GM18867 (cell line): ENCODE results near the gene ADAM23.
A peak's percentile ranks its signal among the peaks of the same experiment; 100 is the strongest.

ENCODE experiments used
- ATAC-seq: cut with Tn5 transposase; IDR thresholded peaks from one replicate; pipeline ENCODE4 v1.9.1; 2021; ENCODE audit warnings: mild to moderate bottlenecking, moderate library complexity; ENCODE audit not compliant: unreplicated experiment

The ADAM23 gene

DNA sequence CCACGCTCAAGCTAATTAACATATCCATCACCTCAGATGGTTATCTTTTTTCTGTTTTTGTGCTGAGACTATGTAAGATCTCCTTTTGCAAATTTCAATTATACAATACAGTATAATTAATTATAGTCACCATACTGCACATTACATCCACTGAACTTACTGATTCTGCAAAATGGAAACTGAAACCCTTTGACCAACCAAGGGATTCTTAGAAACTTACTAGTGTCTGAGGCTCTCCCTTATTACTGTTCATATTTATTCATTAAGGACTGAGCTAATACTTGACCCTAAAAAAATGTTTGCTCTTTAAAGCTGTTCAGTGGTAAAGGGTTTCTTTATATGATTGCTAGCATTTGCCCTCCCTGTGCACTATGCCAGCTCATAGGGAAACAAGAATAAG is 50.7 kb downstream of the ADAM23 start:
- peak; percentile 67 for ATAC-seq

DNA sequence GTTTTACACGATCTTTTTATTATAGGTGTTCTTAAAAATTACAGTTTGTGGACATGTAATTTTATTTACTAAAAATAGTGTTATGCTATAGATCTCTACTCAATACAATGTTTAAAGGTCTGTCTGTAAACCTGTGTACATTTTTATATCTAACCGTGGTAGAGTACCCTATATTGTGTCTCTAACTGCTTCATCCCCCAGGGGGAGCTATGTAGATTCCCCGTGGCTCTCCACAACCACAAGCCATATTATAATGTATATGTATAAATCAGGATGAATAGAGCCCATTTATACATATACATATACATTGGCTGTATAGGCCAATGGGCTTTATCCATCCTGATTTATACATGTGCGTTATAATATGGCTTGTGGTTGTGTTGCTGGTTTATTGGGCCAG is 59.4 kb downstream of the ADAM23 start:
- ATAC-seq = no peak

DNA sequence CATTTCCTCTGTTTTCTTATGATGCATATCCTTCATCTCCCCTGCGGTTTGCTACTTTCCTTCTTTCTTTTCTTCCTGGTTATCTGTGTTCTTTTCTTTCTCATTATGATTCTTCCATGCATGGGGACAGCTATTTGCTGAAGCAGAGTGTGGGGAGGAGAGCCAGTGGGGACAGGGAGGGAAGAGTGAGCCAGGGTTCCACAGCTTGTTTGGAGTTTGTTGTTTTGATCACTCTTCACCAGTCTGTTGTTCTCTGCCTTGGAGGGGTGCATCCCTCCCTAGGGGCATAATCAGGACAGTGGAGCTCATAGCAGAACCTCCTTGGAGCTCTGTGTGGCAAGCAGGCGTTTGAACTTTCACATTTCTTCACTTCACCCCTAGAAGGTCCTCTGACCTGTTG is 68.0 kb downstream of the ADAM23 start:
- no peak for ATAC-seq

DNA sequence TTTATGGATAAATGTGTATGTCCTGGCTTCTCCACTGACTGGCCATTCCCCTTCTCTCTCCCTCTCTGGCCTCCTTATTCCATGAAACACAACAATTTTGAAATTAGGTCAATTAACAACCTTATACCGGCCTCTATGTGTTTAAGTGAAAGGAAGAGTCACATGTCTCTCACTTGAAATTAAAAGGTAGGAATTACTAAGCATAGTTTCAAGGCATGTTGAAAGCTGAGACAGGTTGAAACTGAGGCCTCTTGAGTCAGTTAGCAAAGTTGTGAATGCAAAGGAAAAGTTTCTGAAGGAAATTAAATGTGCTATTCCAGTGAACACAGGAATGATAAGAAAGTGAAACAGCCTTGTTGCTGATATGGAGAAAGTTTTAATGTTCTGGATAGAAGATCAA is 69.7 kb downstream of the ADAM23 start:
- ATAC-seq = no peak

DNA sequence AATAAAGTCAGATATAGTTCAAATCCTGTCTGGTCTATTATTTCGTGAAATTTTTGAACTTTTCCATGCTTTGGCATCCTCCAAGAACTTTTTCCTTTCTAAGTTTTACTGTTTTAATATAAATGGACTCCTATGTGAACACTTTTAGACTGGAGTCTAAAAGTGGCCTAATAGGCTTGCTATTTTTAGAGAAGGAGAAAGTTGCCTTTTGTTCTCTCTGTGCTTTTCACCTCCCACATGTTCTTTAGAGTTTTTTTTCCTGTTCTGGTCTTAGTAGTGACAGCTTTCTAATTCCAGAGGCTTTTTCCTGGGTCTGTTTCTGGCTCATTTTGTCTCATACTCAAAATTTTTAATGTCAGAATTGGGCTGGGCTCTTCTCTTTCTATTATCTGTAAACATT is 72.2 kb downstream of the ADAM23 start:
- ATAC-seq = no peak

DNA sequence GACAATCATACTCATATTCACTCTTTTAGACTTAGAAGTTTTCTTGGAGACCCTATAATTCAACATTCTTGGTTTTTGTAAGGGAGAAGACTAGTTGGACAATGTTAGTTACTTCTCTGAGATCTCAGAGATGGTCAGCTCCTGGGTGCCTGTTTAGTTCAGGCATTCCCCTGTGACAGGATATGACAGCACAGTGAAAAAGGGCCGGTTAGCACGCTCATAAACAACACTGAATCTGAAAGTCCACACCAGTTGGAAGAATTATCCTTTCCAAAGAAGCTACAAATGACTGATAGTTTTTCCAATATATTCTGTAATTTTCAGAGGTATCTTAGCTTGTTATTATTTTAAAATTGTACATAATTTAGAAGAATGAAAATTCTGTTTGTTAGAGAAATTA is 75.7 kb downstream of the ADAM23 start:
- ATAC-seq = peak; percentile 79

DNA sequence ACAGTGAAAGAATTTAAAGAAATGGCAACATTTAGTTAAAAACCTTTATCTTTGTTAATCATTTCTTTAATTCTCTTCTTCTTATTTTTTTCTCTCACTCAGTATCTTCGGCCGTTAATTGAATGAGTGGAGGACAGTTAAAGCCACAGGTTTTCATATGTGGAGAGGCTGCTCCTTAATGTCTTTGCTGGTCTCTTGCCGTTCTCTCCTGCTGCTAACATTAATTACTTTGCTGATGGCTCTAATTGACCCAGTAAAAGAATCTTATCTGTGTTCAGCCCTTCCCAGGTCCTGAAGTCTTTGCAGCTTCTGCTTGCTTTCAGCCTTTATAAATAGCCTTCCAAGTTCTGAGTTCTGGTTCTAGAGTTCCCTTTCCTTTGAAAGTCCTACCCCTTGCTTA is 77.1 kb downstream of the ADAM23 start:
- ATAC-seq = no peak

DNA sequence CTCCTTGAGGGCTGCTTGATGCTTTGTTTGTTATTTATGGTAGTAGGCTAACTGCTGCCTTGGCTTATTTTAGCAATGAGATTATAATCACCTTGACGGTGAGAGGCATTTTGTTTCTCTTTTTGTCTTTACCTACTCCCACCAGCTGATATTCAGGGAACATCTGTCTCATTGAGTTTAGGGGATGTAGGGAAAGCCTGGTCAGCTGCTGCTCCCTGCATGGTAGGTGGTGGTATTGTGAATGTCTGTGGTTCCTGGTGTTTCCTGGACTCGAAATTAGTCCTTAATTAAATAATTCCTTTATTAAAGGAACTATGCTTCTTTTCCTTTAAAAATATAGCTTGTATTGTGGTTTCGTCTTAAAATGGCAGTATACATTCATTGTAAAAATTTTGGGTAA is 77.8 kb downstream of the ADAM23 start:
- no peak for ATAC-seq

DNA sequence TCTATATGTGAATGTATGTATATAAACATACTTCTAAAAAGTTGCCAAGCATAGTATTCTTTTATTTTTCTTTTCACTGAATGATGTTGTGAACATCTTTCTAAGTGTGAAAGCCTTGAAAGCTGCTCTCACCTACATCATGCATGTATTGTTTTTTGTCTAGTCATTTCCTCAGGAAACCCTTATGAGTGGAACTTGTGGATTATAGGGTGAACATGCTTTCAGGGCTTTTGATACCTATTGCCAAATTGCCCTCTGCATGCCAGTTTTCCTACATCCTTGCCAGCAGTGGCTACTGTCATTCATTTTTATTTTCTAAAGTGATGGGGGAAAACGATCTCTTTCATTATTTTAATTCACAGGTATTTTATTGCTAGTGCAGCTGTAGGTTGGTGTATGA is 78.3 kb downstream of the ADAM23 start:
- peak; percentile 35 for ATAC-seq

DNA sequence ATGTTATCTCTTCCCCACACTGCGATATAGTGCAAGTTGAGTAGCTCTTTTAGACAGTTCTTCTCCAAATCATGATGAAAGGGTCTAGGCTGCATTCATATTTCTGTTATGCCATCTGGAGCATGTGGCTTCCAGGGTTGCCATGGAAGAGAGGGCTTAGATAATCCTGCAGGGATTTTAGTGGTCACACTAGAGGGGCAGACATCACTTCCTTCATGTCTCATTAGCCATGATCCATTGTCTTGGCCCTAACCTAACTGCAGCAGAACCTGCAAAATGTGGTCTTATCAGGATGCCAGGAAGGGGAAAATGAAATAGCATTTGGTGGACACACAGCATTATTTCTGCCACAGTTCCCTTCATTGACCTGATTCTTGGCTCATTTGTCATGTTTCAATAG is 83.1 kb downstream of the ADAM23 start:
- no peak for ATAC-seq

DNA sequence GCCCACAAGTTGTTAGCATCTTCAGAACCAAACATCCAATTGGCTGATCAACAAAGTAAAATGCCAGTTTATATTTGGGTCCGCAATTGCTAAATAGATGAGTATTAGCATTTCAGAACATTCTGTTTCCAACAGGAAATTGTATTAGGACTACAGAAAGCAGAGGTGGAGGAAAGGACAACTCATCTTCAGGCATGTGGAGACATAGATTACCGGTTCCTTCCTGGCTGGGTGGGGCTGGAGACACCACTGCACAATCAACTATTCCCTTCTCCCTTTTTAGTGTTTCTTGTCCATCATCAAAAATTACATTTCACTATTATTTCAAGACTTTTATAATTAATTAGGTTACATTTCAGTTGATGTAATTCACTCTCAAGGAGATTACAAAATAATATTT is 83.8 kb downstream of the ADAM23 start:
- no peak for ATAC-seq

DNA sequence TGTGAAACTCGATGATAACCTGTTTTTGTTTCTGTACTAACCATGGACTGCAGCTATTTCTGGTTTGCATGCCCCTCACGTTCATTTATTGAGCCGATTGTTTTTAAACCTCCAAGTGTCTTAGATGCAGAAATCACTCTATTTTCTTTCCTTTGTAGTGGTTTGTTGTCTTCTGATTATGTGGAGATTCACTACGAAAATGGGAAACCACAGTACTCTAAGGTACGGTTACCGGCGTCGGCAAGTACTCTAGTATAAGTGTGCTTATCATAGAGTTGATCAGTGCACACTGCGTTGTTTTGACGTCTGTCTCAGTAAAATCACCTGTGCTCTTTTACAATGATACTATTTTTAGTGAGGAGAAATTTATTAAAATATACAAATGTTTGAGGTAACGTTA is 87.4 kb downstream of the ADAM23 start:
- no peak for ATAC-seq

DNA sequence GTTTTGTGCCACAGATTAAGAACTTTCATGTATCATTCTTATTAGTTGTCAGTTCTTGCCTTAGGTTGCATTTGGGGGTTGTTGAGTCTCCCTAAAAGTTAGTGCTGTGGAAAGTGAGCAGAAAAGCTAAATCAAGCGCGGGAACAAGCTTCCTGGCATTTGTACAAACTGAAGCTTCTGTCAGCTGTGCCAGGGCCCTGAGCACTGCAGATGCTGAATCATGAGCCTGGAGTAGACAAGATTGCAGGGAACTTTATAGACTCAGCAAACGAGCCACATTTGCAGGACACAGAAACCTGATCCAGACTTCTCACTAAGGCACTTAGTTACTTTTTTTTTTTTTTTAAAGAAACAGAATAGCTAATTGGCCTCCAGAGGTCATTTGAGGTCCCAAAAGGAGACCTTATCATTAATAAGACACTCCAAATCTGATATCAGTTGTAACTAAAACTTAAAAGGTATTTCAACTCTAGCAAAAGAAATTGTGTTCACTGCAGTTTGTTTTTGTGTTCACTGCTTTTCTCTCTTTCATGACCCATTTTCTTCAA is 88.7 kb downstream of the ADAM23 start:
- no peak for ATAC-seq

DNA sequence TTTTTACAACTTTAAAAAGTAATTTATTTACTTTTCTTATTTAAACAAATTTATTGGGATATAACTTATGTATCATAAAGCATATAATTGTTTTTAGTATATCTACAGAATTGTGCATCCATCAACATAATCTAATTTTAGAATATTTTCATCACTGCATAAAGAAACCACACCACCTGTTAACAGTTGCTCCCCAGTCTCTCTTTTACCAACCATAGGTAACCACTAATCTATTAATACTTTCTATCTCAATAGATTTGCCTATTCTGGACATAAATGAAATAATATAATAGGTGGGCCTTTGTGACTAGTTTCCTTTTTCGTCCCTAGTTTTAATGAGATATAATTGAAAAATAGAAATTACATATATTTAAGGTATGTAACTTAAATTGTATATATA is 90.6 kb downstream of the ADAM23 start:
- peak; percentile 70 for ATAC-seq

DNA sequence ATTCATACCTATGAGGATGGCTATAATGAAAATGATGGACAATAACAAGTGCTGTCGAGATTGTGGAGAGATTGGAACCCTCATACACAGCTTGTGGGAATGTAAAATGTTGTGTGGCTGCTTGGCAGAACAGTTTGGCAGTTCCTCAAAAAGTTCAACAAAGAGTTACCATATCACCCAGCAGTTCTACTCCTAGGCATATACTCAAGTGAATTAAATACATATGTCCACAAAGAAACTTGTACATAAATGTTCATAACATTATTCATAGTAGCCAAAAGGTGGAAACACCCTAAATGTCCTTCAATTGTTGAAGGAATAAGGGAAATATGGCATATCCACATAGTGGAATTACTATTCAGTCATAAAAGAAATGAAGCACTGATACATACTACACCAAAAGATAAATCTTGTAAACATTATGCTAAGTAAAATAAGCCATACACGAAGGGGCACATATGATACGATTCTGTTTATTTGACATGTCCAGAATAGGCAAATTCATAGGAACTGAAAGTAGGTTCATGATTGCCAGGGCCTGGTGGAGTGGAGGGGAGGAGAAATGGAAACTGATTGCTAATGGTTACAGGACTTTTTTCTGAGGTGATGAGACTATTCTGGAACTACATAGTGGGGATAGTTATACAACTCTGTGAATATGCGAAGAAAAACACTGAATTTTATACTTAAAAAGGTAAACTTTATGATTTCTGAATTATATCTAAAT is 92.1 kb downstream of the ADAM23 start:
- peak; percentile 72 for ATAC-seq

DNA sequence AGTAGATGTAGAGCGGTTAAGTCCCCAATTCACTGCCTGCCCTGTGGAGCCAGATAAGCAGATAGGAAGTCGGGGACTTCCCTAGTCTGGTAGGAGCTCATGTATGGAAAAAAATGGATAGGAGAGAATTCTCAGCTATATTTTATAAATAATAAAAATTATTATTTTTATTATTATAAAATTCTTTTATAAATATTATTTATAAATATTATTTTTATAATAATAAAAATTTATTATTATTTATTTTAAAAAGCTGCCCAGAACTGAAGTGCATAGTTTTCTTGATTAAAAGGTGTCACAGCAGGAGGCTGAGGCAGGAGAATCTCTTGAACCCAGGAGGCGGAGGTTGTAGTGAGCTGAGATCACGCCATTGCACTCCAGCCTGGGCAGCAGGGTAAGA is 97.4 kb downstream of the ADAM23 start:
- no peak for ATAC-seq

DNA sequence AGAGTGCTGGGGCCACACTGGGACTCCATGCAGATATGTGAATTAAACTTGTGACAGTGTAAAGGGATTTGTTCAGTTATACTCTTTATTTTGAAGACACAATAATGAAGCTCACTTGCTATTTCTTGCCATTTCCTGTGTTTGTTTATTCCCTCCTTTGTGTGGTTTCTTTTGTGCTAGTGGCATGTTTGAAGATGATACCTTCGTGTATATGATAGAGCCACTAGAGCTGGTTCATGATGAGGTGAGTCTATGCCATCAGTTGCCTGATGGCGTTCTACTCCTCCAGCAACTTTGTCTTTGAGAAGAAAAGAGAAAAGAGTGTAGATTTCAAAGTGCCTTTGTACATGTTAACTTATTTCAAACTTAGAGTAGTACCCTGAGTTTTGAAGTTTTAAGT is 99.7 kb downstream of the ADAM23 start:
- ATAC-seq = no peak

DNA sequence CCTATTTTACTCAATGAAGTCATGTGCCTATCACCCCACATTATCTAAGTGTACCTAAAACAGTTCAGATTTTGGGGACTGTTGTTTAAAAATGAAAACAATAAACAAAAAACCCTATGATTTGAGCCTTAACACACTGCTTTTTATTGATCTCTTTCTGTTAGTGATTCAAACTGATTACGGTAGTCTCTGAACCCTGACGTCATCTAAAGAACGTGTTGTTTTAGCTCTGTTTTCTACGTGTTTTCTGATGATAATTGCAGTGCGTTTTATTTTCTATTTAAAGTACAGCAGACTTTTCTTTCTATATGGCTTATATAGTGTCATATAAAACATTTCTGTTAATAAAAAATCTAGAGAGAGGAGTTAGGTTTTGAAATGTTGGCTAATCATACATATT is 105.1 kb downstream of the ADAM23 start:
- ATAC-seq = no peak

DNA sequence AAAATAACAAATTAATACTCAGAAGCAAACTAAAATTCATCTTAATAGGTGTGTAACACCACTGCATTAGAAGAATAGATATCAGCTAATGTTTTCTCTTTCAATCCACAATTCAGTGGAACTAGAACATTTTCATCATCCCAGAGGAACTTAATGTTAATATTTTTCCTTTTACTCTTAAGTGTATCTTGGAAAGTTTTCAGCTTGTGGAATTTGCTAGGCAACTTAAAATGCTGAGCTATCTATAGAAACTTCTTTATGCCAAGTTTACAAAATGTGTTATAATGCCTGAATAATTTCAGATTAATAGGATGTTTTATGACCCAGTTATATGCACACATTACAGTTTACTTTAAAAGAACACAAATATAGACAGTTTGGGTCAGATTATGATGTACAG is 112.4 kb downstream of the ADAM23 start:
- ATAC-seq = no peak

DNA sequence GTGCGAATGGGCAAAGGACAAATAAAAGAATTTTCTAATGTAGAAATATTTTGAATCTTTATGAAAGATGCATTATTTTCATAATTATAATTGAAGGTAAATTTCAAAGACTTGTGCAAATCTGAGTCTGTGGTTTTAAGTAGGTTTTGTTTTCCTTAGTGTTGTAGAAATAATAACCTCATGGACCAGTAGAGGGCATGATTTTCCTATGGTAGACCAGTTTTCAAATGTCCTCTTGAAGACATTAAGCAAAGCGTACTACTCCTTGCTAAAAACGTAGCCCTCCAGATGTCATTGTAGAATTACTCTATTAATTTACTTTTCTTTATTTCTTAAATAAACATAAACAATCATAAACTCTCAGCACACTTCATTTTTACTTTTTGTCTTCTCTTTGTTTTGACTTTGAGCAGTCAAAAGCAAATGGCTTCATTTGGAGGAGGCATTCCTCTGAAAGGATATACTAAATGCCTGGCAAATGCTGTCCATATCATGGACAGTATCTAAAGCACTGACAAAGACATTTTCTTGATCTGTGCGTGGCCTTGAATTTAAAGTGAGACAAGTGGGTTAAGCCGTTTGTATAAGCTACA is 113.1 kb downstream of the ADAM23 start:
- ATAC-seq = peak; percentile 66

DNA sequence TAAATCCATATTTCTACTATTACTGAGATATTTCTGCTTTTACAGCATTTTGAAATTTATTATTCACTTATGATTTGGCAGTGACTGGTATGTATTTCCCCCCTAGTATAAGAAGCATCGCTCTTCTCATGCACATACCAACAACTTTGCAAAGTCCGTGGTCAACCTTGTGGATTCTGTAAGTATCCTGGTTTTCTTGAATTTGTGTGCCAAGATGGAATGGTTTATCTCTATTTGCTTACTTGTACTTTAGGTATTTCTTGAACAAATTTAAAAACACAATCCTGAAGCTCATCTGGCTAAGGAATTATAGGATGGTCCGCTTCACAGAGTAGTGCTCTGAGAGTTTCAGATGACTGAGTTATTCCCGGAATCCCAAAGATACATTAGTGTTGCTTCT is 114.0 kb downstream of the ADAM23 start:
- no peak for ATAC-seq

DNA sequence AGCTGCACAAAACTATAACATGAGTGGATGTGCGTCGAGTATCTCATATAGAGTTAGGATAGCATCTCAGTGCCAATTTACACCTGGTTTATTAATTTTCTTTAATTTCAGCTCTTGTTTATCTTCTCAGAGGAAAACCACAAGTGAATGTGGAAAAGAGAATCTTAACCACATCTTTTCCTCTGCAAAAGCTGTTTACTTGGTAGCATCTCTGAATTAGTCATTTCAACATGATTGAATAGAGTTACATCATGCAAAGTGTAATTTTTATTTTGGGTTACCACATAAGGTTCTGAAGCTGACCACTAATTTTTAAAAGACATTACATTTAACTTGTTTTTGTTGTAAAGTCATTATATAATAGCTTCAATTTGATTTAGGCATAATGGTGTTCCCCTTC is 115.2 kb downstream of the ADAM23 start:
- ATAC-seq = peak; percentile 47

DNA sequence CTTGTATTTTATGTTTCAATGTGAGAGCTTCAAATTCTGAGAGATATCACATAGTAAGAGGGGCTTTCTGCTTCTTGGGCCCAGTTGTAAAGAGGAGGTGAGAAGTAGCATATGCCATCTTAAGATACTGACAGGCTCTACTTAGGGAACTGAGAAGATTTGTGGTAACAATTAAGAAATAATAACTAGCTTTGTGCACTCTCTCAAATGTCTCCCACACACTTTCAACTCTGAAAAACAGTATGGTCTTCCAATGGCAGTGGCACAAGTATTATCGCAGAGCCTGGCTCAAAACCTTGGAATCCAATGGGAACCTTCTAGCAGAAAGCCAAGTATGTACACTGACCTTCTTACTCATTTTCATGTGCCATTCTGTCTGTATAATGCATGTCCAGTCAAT is 118.6 kb downstream of the ADAM23 start:
- peak; percentile 70 for ATAC-seq
